ENCODE measurements around the gene RYR3. TPM values are rescaled to one million over a fixed set of nuclear protein-coding genes. Genes with fewer than 3 reads are reported as not detected.

RYR3 gene
- total and polyA plus RNA-seq, 10 of the 15 experiments (the other 5 are each of a cell fraction or from before 2014, with no cell fraction given) = under 0.01 to 0.44 (median 0.16) TPM; not detected in 5

DNA sequence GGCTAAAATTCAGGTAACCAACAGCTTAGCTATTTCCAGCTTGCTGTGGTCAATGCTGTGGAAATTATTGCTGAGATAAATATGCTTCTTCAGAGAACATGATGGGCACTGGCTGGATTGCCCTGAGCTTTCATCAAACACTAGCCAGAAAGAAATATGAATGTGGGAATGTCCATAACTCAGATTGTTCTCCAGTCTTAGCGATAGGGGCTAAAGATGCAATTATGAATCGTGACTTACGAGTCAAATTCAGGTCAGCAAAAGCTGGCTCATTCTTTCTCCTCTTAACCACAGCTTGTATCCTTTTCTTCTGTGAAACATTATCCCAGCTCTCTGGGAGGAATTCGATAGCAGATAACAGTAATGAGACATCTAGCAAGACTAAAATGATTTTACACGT lies 307.6 kb downstream of the RYR3 start:
- RAD21 ChIA-PET (ENCODE audit: unreplicated experiment) = no interaction called here
- no peaks in the 10 kb centered on the region for H3K36me3 ChIP-seq (ENCODE audit: control insufficient read depth in 2 of 2, insufficient read depth in 2 of 2, low read length in 1 of 2)
- no peak overlapping the region for H3K4me3 ChIP-seq
- no peaks in the 10 kb centered on the region for H3K4me1 ChIP-seq (ENCODE audit: control insufficient read depth, insufficient read depth, low read length)
- no peaks in the 10 kb centered on the region for H3K79me2 ChIP-seq (ENCODE audit: control insufficient read depth, insufficient read depth, low read length)
- BruUV-seq (replicated peaks) = no TSS peak
- H3K27ac ChIP-seq (ENCODE audit: control insufficient read depth, insufficient read depth) = no peak overlapping the region
- 50% methylated on average over 5 of the region's 5 CpGs for WGBS (ENCODE audit: insufficient coverage, insufficient replicate concordance, low lambda C conversion rate, missing lambda C conversion rate)
- no peak overlapping the region for H3K4me2 ChIP-seq (ENCODE audit: control insufficient read depth, insufficient read depth)
- TF ChIP-seq ATF7 (IDR thresholded peaks at IDR 0.05; ENCODE audit: low read depth) (no peak), KAT2A (conservative IDR thresholded peaks at IDR 0.05; ENCODE audit: control insufficient read depth, low read depth, low read length) (no peak), ESRRA (IDR thresholded peaks at IDR 0.05; ENCODE audit: low read length) (no peak)
- TF ChIP-seq, protein P1, sequence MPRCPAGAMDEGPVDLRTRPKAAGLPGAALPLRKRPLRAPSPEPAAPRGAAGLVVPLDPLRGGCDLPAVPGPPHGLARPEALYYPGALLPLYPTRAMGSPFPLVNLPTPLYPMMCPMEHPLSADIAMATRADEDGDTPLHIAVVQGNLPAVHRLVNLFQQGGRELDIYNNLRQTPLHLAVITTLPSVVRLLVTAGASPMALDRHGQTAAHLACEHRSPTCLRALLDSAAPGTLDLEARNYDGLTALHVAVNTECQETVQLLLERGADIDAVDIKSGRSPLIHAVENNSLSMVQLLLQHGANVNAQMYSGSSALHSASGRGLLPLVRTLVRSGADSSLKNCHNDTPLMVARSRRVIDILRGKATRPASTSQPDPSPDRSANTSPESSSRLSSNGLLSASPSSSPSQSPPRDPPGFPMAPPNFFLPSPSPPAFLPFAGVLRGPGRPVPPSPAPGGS (IDR thresholded peaks at IDR 0.05; ENCODE audit: borderline replicate concordance, insufficient read depth, low read depth, low read length, poor library complexity, severe bottlenecking) = peak; percentile 29
- TF ChIP-seq, protein P2, sequence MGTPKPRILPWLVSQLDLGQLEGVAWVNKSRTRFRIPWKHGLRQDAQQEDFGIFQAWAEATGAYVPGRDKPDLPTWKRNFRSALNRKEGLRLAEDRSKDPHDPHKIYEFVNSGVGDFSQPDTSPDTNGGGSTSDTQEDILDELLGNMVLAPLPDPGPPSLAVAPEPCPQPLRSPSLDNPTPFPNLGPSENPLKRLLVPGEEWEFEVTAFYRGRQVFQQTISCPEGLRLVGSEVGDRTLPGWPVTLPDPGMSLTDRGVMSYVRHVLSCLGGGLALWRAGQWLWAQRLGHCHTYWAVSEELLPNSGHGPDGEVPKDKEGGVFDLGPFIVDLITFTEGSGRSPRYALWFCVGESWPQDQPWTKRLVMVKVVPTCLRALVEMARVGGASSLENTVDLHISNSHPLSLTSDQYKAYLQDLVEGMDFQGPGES (IDR thresholded peaks at IDR 0.05) = no peak
- TF ChIP-seq, protein P3, sequence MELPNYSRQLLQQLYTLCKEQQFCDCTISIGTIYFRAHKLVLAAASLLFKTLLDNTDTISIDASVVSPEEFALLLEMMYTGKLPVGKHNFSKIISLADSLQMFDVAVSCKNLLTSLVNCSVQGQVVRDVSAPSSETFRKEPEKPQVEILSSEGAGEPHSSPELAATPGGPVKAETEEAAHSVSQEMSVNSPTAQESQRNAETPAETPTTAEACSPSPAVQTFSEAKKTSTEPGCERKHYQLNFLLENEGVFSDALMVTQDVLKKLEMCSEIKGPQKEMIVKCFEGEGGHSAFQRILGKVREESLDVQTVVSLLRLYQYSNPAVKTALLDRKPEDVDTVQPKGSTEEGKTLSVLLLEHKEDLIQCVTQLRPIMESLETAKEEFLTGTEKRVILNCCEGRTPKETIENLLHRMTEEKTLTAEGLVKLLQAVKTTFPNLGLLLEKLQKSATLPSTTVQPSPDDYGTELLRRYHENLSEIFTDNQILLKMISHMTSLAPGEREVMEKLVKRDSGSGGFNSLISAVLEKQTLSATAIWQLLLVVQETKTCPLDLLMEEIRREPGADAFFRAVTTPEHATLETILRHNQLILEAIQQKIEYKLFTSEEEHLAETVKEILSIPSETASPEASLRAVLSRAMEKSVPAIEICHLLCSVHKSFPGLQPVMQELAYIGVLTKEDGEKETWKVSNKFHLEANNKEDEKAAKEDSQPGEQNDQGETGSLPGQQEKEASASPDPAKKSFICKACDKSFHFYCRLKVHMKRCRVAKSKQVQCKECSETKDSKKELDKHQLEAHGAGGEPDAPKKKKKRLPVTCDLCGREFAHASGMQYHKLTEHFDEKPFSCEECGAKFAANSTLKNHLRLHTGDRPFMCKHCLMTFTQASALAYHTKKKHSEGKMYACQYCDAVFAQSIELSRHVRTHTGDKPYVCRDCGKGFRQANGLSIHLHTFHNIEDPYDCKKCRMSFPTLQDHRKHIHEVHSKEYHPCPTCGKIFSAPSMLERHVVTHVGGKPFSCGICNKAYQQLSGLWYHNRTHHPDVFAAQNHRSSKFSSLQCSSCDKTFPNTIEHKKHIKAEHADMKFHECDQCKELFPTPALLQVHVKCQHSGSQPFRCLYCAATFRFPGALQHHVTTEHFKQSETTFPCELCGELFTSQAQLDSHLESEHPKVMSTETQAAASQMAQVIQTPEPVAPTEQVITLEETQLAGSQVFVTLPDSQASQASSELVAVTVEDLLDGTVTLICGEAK (IDR thresholded peaks at IDR 0.05; ENCODE audit: borderline replicate concordance) = no peak
- H3K9me3 ChIP-seq (replicated peaks; ENCODE audit: control insufficient read depth, insufficient read depth, low read length) = no peaks in the 10 kb centered on the region
- no peaks in the 10 kb centered on the region for H4K20me1 ChIP-seq (ENCODE audit: control insufficient read depth, insufficient read depth)
- SMC1A ChIA-PET (ENCODE audit: uncharacterized antibody, unreplicated experiment) = no interaction called here
- H3K27me3 ChIP-seq (replicated peaks in 1 of 2; ENCODE audit: control insufficient read depth in 2 of 2, insufficient read depth in 2 of 2, low read length in 1 of 2) = no peaks in the 10 kb centered on the region
- FAIRE-seq (no peak), ATAC-seq (no peak), DNase-seq (ENCODE audit: low read depth, low spot score) (no peak)
- no peak overlapping the region for H3K9ac ChIP-seq (ENCODE audit: control insufficient read depth, insufficient read depth, low read length)
- POLR2A ChIA-PET = no interaction called here
- CTCF ChIA-PET = interaction anchor here (0.8 kb wide), 1 partner anchor 15 kb away, joined by 3 read pairs; no protein-coding TSS in a partner anchor
- H2AFZ ChIP-seq (ENCODE audit: control insufficient read depth, low read depth, low read length) = no peak overlapping the region
- intact Hi-C loops (cut with micrococcal nuclease; ENCODE audit: unreplicated experiment) (no loop called here), in situ Hi-C loops (cut with MboI) (no loop called here)
